ENCODE results near the gene ANTXR2. TPM values are rescaled to one million over a fixed set of nuclear protein-coding genes. Genes with fewer than 3 reads are reported as not detected.

Gene ANTXR2
- total and polyA plus RNA-seq, 9 of the 15 experiments (the other 6 are each of a cell fraction or from before 2014, with no cell fraction given), result 10.1 to 83.8 (median 60.3) TPM

GRCh38 chr4:80104927-80105326, 31.9 kb upstream of the ANTXR2 start:
- Histone ChIP-seq H4K20me1 (replicated peaks; ENCODE audit: control insufficient read depth, insufficient read depth, low read length) (no peaks in the 10 kb centered on the region), H3K27me3 (ENCODE audit: control insufficient read depth in 2 of 2, insufficient read depth in 2 of 2, low read length in 2 of 2) (no peaks in the 10 kb centered on the region), H3K79me2 (ENCODE audit: control insufficient read depth, insufficient read depth, low read length) (no peaks in the 10 kb centered on the region), H3K4me3 (no peak overlapping the region), H2AFZ (ENCODE audit: low read depth, low read length) (no peak overlapping the region), H3K36me3 (ENCODE audit: control insufficient read depth, insufficient read depth, low read length) (no peaks in the 10 kb centered on the region), H3K4me2 (ENCODE audit: insufficient read depth, low read length) (no peak overlapping the region), H3K9me3 (replicated peaks; ENCODE audit: control insufficient read depth, insufficient read depth, low read depth, low read length) (0 out of 2 replicates have a peak, but pooled peaks cover 3% of the 10 kb centered on the region), H3K4me1 (replicated peaks in 1 of 2; ENCODE audit: control insufficient read depth in 2 of 2, insufficient read depth in 2 of 2, low read length in 2 of 2) (no peaks in the 10 kb centered on the region), H3K27ac (ENCODE audit: extremely low read depth, low read depth, low read length) (no peak overlapping the region), H3K9ac (ENCODE audit: insufficient read depth in 1 of 2, low read depth in 2 of 2, low read length in 2 of 2) (no peak overlapping the region), H3K9me1 (ENCODE audit: control insufficient read depth, insufficient read depth, low read length) (no peaks in the 10 kb centered on the region)
- DNase-seq (ENCODE audit: extremely low read depth in 1 of 4, low spot score in 3 of 4) (no peak), ATAC-seq (no peak), FAIRE-seq (no peak)
- POLR2A ChIA-PET, result no interaction called here
- 73% methylated on average over 1 of the region's 1 CpG for WGBS (ENCODE audit: insufficient coverage, low coverage, missing lambda C conversion rate)
- CTCF ChIA-PET (ENCODE audit: low intra/inter-chr PET ratio), result no interaction called here
- intact Hi-C loops (cut with micrococcal nuclease) (no loop called here), in situ Hi-C loops (cut with MboI) (no loop called here)
- no TSS peak for BruUV-seq (replicated peaks)
- no peak for TF ChIP-seq HBP1 (CRISPR knock-in tag; IDR thresholded peaks at IDR 0.05)
- no peak for TF ChIP-seq ARID3A (IDR thresholded peaks at IDR 0.05; ENCODE audit: borderline replicate concordance, low read depth, low read length)
- peak; percentile 57 for TF ChIP-seq DACH1 (IDR thresholded peaks at IDR 0.05; ENCODE audit: partially characterized antibody)

All from K562 (cell line).